ENCODE measurements around the gene TAP1. TPM values are rescaled to one million over a fixed set of nuclear protein-coding genes. Genes with fewer than 3 reads are reported as not detected.

The TAP1 gene
- total and polyA plus RNA-seq, 2 of the 8 experiments (the other 6 are each of a cell fraction or from before 2014, with no cell fraction given), result 16.8 to 22.0 TPM

- Histone ChIP-seq H3K4me2 (ENCODE audit: insufficient read depth in 1 of 2, low read depth in 2 of 2, low read length in 2 of 2) (no peak overlapping the region), H3K18ac (ENCODE audit: extremely low read depth, low read length) (no peak overlapping the region), H3K14ac (ENCODE audit: insufficient read length) (no peak overlapping the region), H3K36me3 (ENCODE audit: control insufficient read depth in 2 of 4, insufficient read depth in 4 of 4, low read length in 3 of 4) (no peaks in the 10 kb centered on the region), H3K4ac (replicated peaks; ENCODE audit: insufficient read length, low read depth, low read length) (no peak overlapping the region), H2BK12ac (ENCODE audit: low read depth, low read length) (no peak overlapping the region), H4K8ac (ENCODE audit: extremely low read depth, insufficient read depth, low read length) (peak overlapping the region; percentile 65; the same call in 1 of the 2 replicates), H2BK15ac (ENCODE audit: low read length) (no peak overlapping the region), H3K23ac (ENCODE audit: insufficient read length) (no peak overlapping the region), H4K91ac (replicated peaks; ENCODE audit: insufficient read length, low read length) (no peak overlapping the region), H3K79me2 (ENCODE audit: control insufficient read depth in 1 of 2, insufficient read depth in 2 of 2, low read length in 2 of 2) (no peaks in the 10 kb centered on the region), H3K79me1 (ENCODE audit: low read depth, low read length) (no peaks in the 10 kb centered on the region), H3K23me2 (ENCODE audit: low read depth, low read length) (peaks cover 8% of the 10 kb centered on the region; the same call in 1 of the 2 replicates), H2BK120ac (replicated peaks; ENCODE audit: low read depth, low read length) (no peak overlapping the region), H3K4me1 (replicated peaks in 1 of 4; ENCODE audit: control insufficient read depth in 3 of 4, insufficient read depth in 4 of 4, low read length in 3 of 4) (peaks cover 0 to 6% (median 1%) of the 10 kb centered on the region in 4 experiments; a peak in 6 of 7 replicates), H3K56ac (replicated peaks; ENCODE audit: insufficient read length, low read depth, low read length) (no peak overlapping the region), H2AK5ac (ENCODE audit: low read depth, low read length) (no peak overlapping the region), H3K9ac (replicated peaks in 1 of 4; ENCODE audit: extremely low read depth in 1 of 4, low read depth in 3 of 4, low read length in 3 of 4) (no peak overlapping the region), H3K27ac (ENCODE audit: low read depth, low read length) (no peak overlapping the region), H2BK5ac (ENCODE audit: low read depth, low read length) (no peak overlapping the region), H4K5ac (ENCODE audit: insufficient read length, low read depth, low read length) (no peak overlapping the region), H3K4me3 (ENCODE audit: extremely low read depth in 1 of 4, insufficient read depth in 2 of 4, low read depth in 3 of 4, low read length in 4 of 4) (no peak overlapping the region), H2BK20ac (ENCODE audit: low read length) (no peak overlapping the region), H4K20me1 (replicated peaks in 1 of 2; ENCODE audit: control insufficient read depth in 1 of 2, insufficient read depth in 2 of 2, low read length in 2 of 2) (no peaks in the 10 kb centered on the region), H2AFZ (ENCODE audit: low read length) (no peak overlapping the region), H3K27me3 (replicated peaks in 1 of 4; ENCODE audit: control insufficient read depth in 3 of 4, extremely low read depth in 1 of 4, insufficient read depth in 3 of 4, low read length in 3 of 4) (peaks cover 2 to 22% (median 18%) of the 10 kb centered on the region in 4 experiments), H3K9me3 (ENCODE audit: insufficient read depth in 2 of 2, low read depth in 1 of 2, low read length in 1 of 2) (no peaks in the 10 kb centered on the region)
- POLR2A ChIA-PET (ENCODE audit: partially characterized antibody), result interaction anchor here (1.2 to 2.6 kb wide), 2 partner anchors 19 to 113 kb away, joined by 4 to 10 read pairs; partner anchors contain the start of gene TAP2
- TF ChIP-seq RNF2 (IDR thresholded peaks at IDR 0.05; ENCODE audit: borderline replicate concordance, low read depth, low read length, missing control alignments, poor library complexity, severe bottlenecking) (no peak), RXRA (IDR thresholded peaks at IDR 0.05; ENCODE audit: insufficient read depth, low read depth, low read length) (no peak), CREB1 (IDR thresholded peaks at IDR 0.05) (no peak), MAX (IDR thresholded peaks at IDR 0.05) (no peak), YY1 (IDR thresholded peaks at IDR 0.05; ENCODE audit: low read depth, low read length) (no peak), GTF2F1 (IDR thresholded peaks at IDR 0.05; ENCODE audit: borderline replicate concordance, low read depth, low read length) (no peak), TAF1 (IDR thresholded peaks at IDR 0.05; ENCODE audit: low read depth, low read length) (no peak), TBP (IDR thresholded peaks at IDR 0.05; ENCODE audit: low read depth, low read length) (no peak), FOSL1 (IDR thresholded peaks at IDR 0.05; ENCODE audit: insufficient read depth, low read depth, low read length) (no peak), EGR1 (IDR thresholded peaks at IDR 0.05; ENCODE audit: borderline replicate concordance, low read depth, low read length) (no peak)
- no peak for DNase-seq (ENCODE audit: low read depth in 1 of 2, low spot score in 2 of 2)
- no peak for FAIRE-seq
- CTCF ChIA-PET (ENCODE audit: partially characterized antibody), result interaction anchor here (0.6 to 19.9 kb wide), 7 partner anchors 10 to 95 kb away, joined by 4 to 402 read pairs (median 5); partner anchors contain the start of genes HLA-DMA, PSMB8 and TAP2
- 78% methylated on average over 5 of the region's 5 CpGs; no CpG with 5 or more reads in 1 of the 2 experiments for WGBS, 2 experiments (ENCODE audit: extremely low coverage in 1 of 2, insufficient coverage in 1 of 2, insufficient read length in 1 of 2, insufficient replicate concordance in 2 of 2, low coverage in 1 of 2, low lambda C conversion rate in 2 of 2, missing lambda C conversion rate in 1 of 2)
These were observed 4.7 kb upstream of the TAP1 start for GRCh38 chr6:32858194-32858593.

All from H1 (cell line).